Measurements from ENCODE around the gene CTBP2. TPM values are rescaled to one million over a fixed set of nuclear protein-coding genes. Genes with fewer than 3 reads are reported as not detected.

The CTBP2 gene
- total RNA-seq, 6 experiments from 2014 or later = 70.6 to 86.9 (median 78.8) TPM

DNA sequence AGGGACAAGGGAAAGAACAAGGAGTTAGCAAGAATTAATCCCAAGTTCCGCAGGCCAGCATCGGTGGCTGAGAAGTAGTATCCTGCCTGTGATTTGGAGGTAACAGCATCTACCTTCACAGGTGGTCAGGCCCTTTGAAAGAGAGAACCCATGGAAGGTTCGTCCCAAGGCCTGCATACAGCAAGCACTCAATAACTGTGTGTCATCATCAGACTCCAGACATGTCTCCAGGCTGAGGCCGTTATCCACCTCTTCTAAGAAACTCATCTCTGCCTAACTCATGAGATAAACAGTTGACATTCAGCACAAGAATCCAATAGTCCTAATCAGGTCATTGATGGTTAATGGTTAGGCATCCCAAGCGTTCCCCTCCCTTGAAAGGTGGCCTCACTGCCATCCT, 45.0 kb downstream of the CTBP2 start:
- Mint-ChIP-seq H3K4me3 (no peak overlapping the region), H3K27me3 (ENCODE audit: insufficient read depth) (no peaks in the 10 kb centered on the region; the same call in 1 of the 2 replicates), H3K36me3 (ENCODE audit: low read depth) (peaks cover 7% of the 10 kb centered on the region; the same call in 1 of the 2 replicates), H3K4me1 (ENCODE audit: low read depth) (peaks cover 68% of the 10 kb centered on the region), H3K9me3 (no peaks in the 10 kb centered on the region), H3K27ac (0 out of 2 replicates have a peak overlapping the region, but pooled peaks have one; percentile 75)
- DNase-seq = no peak
- no peak for TF ChIP-seq CTCF (IDR thresholded peaks at IDR 0.05)

- Mint-ChIP-seq H3K9me3 (no peaks in the 10 kb centered on the region), H3K27me3 (ENCODE audit: insufficient read depth) (no peaks in the 10 kb centered on the region; the same call in 1 of the 2 replicates), H3K27ac (peak overlapping the region; percentile 75), H3K36me3 (ENCODE audit: low read depth) (peaks cover 9% of the 10 kb centered on the region; the same call in 1 of the 2 replicates), H3K4me3 (peak overlapping the region; percentile 17; the same call in 1 of the 2 replicates), H3K4me1 (ENCODE audit: low read depth) (peaks cover 64% of the 10 kb centered on the region)
- no peak for TF ChIP-seq CTCF (IDR thresholded peaks at IDR 0.05)
- no peak for DNase-seq
Observed at GRCh38 chr10:125114761-125115391, 45.5 kb downstream of the CTBP2 start.

DNA sequence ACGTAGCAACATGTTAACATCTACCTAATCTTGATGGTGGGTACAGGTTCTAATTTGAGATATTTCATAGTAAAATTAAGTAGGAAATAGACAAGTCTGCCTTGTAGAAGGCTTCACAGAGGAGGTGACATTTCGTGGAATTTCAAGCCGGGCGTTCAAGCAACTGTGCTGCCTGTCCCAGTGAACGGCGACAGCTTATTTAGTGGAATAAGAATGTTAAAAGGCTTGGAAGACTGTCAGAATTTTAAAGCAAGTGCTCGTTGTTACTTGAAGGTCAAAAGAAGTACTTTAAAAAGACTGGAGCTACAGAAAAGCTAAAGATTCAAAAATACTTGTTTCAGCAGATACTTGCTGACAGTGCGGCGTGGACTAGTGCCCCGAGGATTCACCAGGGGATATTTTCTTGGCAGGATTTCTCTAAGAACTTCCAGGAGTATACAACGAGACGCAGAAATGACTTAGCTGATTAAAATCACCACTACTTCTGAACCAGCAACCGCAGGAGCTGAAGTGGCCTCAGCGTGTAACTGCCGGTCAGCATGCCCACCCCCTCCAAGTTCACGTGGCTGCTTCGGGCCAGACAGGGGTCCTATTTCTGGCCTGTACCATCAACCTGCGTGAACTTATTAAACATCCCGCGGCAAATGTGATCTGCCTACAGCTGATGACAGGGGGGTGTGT, 46.5 kb downstream of the CTBP2 start:
- Mint-ChIP-seq H3K36me3 (ENCODE audit: low read depth) (peaks cover 15% of the 10 kb centered on the region), H3K4me3 (peak overlapping the region; percentile 41), H3K4me1 (ENCODE audit: low read depth) (peaks cover 60% of the 10 kb centered on the region), H3K27me3 (ENCODE audit: insufficient read depth) (no peaks in the 10 kb centered on the region; the same call in 1 of the 2 replicates), H3K27ac (peak overlapping the region; percentile 82), H3K9me3 (no peaks in the 10 kb centered on the region)
- DNase-seq = peak; percentile 76
- TF ChIP-seq CTCF (IDR thresholded peaks at IDR 0.05) = no peak

DNA sequence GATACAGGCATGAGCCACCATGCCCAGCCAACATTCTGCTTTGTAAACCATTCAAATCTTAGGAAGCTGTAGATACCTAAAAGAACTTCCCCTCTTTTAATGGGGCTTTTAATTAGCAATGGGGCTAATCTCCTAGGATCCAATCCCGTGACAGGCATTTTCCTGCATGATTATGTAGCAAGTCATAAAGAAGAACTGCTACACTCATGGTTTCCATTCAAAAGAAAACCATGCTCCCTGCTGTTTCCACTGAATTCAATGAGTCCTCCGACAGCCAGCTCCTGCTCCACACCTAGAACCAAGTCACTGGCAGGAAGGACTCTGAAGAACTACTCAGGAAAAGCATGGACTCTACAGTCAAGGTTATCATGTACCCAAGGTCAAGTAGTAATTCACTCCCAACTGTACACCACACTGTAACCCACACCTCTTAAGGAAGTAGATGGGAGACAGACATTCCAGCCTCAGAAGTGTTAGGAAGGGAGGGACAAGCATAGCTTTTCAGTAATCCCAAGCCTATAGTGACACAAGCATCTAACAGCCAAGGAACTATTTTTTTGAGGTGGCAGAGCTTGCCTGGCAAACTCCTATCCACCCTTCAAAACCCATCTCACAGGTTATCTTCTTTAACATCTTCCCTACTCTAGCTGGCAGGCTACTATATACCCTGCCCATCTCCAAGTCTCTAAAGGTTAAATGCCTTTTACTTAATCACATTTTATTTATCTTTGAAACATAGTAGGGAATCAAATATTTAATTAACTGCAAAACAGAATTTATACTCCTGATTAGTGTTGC, 47.5 kb downstream of the CTBP2 start:
- Mint-ChIP-seq H3K4me3 (no peak overlapping the region), H3K4me1 (ENCODE audit: low read depth) (peaks cover 55% of the 10 kb centered on the region), H3K9me3 (peaks cover 2% of the 10 kb centered on the region; the same call in 1 of the 2 replicates), H3K27me3 (ENCODE audit: insufficient read depth) (no peaks in the 10 kb centered on the region; the same call in 1 of the 2 replicates), H3K36me3 (ENCODE audit: low read depth) (peaks cover 25% of the 10 kb centered on the region), H3K27ac (peak overlapping the region; percentile 82)
- DNase-seq = no peak
- no peak for TF ChIP-seq CTCF (IDR thresholded peaks at IDR 0.05)

DNA sequence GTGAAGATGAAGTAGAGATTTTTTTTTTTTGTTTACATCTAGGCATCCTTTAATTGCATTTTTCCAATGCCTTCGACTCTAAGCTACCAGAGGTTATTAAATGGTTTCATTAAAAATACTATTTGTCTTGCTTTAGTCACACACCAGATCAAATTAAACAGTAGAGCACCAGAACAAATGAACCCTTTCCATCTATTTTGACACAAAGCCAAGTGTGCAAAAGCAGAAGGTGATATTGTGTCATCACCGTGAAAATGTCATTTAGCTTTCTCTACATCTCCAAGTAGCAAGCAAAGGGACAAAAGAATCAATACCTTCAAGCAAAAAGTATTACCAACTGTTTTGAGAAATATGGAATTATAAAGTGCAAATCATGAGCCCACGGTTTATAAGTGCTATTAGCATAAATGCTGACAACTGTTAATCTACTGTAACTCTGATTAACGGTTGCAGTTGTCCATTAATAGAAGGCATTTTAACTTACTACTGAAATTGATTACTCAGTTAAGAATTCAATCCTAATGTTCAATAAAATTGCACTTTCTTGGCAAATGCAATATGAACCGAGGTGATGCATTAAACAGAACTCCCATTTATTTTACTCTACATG, 49.1 kb downstream of the CTBP2 start:
- no peak overlapping the region for H3K4me3 Mint-ChIP-seq
- no peak for DNase-seq
- H3K27me3 Mint-ChIP-seq (ENCODE audit: insufficient read depth) = no peaks in the 10 kb centered on the region; the same call in 1 of the 2 replicates
- peaks cover 62% of the 10 kb centered on the region for H3K4me1 Mint-ChIP-seq (ENCODE audit: low read depth)
- H3K9me3 Mint-ChIP-seq = peaks cover 4% of the 10 kb centered on the region; the same call in 1 of the 2 replicates
- H3K36me3 Mint-ChIP-seq (ENCODE audit: low read depth) = peaks cover 38% of the 10 kb centered on the region
- H3K27ac Mint-ChIP-seq = peak overlapping the region; percentile 28; the same call in 1 of the 2 replicates
- TF ChIP-seq CTCF (IDR thresholded peaks at IDR 0.05) = no peak
